Fibroblast of lung (primary cell): ENCODE data around the gene ARMC2.

Experiments
- CTCF ChIP-seq, 2 donors: IDR thresholded peaks in 1 of 2; conservative IDR thresholded peaks in 1 of 2; 1 replicate in 1 of 2; 2 replicates in 1 of 2; pipeline ENCODE4 v1.5.1; 2011 to 2012; ENCODE audit warnings: low read length in 2 of 2, control low read depth in 1 of 2, inconsistent platforms in 1 of 2, low read depth in 1 of 2, mild to moderate bottlenecking in 1 of 2
- EZH2 ChIP-seq: IDR thresholded peaks from 2 replicates; pipeline ENCODE4 v1.5.1; 2012; ENCODE audit warnings: low read length, control low read depth, mild to moderate bottlenecking; ENCODE audit errors: missing control alignments

- TF ChIP-seq CTCF (conservative IDR thresholded peaks at IDR 0.05 in 1 of 2, IDR thresholded peaks at IDR 0.05 in 1 of 2; ENCODE audit: low read depth in 1 of 2, low read length in 2 of 2) (no peak), EZH2 (no peak)
These were observed 9.1 kb upstream of the ARMC2 start for GRCh38 chr6:108839083-108839642.
